ENCODE results near the gene MARCHF5. TPM values are rescaled to one million over a fixed set of nuclear protein-coding genes. Genes with fewer than 3 reads are reported as not detected.
"Not testable (repeated sequence)": the region's sequence is repeated elsewhere in the genome, so short reads cannot be mapped to it uniquely, and the experiment has no call there.

MARCHF5 gene
- total RNA-seq, 1 donor from 2014 or later: 32.2 TPM

DNA sequence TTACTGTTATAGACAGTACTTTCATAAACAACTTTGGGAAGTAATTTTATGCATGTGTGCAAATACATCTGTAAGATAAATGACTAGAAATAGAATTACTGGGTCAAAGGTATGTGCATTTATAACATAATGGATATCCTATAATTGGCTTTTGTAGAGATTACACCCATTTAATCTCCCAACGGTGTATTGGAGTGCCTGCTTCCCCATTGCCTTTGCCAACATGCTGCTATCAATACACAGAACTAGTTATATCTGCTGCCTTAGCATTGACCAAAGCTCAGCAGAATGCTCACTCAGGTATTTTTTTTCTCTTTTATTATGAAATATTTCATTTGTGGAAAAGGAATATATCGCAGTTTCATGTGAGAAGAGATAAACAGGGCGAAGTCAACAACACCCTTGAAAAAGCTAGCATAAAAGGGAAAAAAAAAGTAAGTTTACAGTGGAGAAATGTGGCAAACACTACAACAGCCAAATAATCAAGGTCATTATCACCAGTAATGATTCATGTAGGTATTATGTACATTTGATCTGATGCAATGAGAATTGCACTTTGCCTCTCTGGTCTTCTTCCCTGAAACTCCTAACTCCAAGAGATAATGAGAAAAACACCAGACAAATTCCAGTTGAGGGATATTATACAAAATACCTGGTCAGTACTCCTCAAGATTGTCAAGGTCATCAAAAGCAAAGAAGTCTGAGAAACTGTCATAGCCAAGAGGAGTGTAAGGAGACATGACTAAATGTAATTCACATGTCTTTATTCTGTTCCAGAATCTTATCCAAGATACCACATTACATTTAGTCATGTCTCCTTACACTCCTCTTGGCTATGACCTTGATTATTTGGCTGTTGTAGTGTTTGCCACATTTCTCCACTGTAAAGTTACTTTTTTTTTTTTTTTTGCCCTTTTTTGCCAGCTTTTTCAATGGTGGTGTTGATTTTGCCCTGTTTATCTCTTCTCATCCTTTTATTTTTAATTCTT is 36.8 kb downstream of the MARCHF5 start:
- Histone ChIP-seq H3K36me3 (no peaks in the 10 kb centered on the region), H3K4me3 (no peak overlapping the region), H3K9me3 (replicated peaks) (no peaks in the 10 kb centered on the region), H3K4me1 (peaks cover 26% of the 10 kb centered on the region), H3K27ac (replicated peaks) (no peak overlapping the region), H3K27me3 (ENCODE audit: low read depth) (no peaks in the 10 kb centered on the region)
- intact Hi-C loops (cut with micrococcal nuclease): no loop called here
- DNase-seq: no peak
- TF ChIP-seq CTCF (IDR thresholded peaks at IDR 0.05; ENCODE audit: borderline replicate concordance): no peak

DNA sequence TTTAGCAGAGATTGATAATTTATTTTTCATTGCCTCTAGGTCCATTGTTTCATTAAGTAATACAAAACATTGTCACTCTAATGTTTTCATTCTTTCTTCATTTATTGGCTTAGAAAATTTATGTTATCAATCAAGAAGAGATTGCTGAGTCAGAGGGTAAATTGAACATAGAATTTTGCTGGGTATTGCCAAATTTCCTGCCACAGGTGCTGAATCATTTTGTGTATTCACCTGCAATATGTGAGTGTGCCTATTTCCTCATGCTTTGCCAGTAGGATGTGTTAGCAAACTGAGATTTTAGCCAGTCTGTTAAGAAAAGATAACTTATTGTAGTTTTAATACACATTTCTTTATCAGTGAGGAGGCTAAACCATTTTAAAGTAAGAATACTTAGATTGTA is 38.0 kb downstream of the MARCHF5 start:
- Histone ChIP-seq H3K27ac (replicated peaks) (no peak overlapping the region), H3K9me3 (replicated peaks) (no peaks in the 10 kb centered on the region), H3K4me3 (no peak overlapping the region), H3K4me1 (peaks cover 35% of the 10 kb centered on the region), H3K27me3 (ENCODE audit: low read depth) (no peaks in the 10 kb centered on the region), H3K36me3 (no peaks in the 10 kb centered on the region)
- no peak for TF ChIP-seq CTCF (IDR thresholded peaks at IDR 0.05; ENCODE audit: borderline replicate concordance)
- no peak for DNase-seq
- intact Hi-C loops (cut with micrococcal nuclease): no loop called here

- intact Hi-C loops (cut with micrococcal nuclease); DNase-seq; H3K4me3 ChIP-seq; H3K9me3 ChIP-seq (replicated peaks); H3K36me3 ChIP-seq; H3K27me3 ChIP-seq (ENCODE audit: low read depth); H3K27ac ChIP-seq (replicated peaks): not testable (repeated sequence)
- peaks cover 41% of the 10 kb centered on the region for H3K4me1 ChIP-seq
Measured at GRCh38 chr10:92329927-92330326, 39.0 kb downstream of the MARCHF5 start.

GRCh38 chr10:92342796-92343195 is 51.8 kb downstream of the MARCHF5 start:
- Histone ChIP-seq H3K27ac (replicated peaks) (no peak overlapping the region), H3K4me1 (peaks cover 12% of the 10 kb centered on the region), H3K36me3 (peaks cover 28% of the 10 kb centered on the region), H3K27me3 (ENCODE audit: low read depth) (no peaks in the 10 kb centered on the region), H3K4me3 (no peak overlapping the region), H3K9me3 (replicated peaks) (no peaks in the 10 kb centered on the region)
- intact Hi-C loops (cut with micrococcal nuclease): no loop called here
- no peak for TF ChIP-seq CTCF (IDR thresholded peaks at IDR 0.05; ENCODE audit: borderline replicate concordance)
- no peak for DNase-seq

DNA sequence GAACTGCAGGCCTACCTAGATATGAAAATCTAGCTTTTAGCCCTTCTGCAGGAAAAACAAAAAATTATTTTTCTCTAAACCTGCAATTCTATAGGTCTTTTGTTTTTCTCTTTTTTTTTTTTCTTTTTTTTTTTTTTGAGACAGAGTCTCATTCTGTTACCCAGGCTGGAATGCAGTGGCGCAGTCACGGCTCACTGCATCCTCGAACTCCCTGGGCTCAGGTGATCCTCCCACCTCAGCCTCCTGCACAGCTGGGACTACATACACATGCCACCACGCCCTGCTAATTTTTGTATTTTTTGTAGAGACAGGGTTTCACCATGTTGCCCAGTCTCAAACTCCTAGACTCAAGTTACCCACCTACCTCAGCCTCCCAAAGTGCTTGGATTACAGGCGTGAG is 54.6 kb downstream of the MARCHF5 start:
- H3K9me3 ChIP-seq (replicated peaks); H3K27ac ChIP-seq (replicated peaks); H3K27me3 ChIP-seq (ENCODE audit: low read depth); H3K4me3 ChIP-seq; DNase-seq; intact Hi-C loops (cut with micrococcal nuclease): not testable (repeated sequence)
- Histone ChIP-seq H3K36me3 (peaks cover 48% of the 10 kb centered on the region), H3K4me1 (peaks cover 12% of the 10 kb centered on the region)

DNA sequence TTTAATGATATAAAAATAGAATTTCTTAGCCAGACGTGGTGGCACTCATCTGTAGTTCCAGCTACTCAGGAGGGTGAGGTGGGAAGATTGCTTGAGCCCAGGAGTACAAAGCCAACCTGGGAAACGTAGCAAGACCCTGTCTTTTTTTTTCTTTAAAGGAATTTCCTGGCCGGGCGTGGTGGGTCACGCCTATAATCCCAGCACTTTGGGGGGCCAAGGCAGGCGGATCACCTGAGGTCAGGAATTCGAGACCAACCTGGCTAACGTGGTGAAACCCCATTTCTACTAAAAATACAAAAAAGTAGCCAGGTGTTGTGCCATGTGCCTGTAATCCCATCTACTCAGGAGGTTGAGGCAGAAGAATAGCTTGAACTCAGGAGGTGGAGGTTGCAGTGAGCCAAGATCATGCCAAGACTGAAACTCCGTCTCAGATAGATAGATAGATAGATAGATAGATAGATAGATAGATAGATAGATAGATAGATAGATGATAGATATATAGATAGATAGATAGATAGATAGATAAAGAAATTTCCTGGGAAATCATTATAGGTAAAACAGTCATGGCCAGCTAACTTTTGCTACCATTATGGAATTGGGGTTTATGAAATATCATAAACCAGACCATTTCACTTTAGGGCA is 56.2 kb downstream of the MARCHF5 start:
- Histone ChIP-seq H3K4me1 (peaks cover 12% of the 10 kb centered on the region), H3K36me3 (peaks cover 48% of the 10 kb centered on the region)
- DNase-seq; H3K27ac ChIP-seq (replicated peaks); H3K4me3 ChIP-seq; intact Hi-C loops (cut with micrococcal nuclease); H3K9me3 ChIP-seq (replicated peaks); H3K27me3 ChIP-seq (ENCODE audit: low read depth): not testable (repeated sequence)

GRCh38 chr10:92350411-92350810 is 59.4 kb downstream of the MARCHF5 start:
- H3K4me3 ChIP-seq: no peak overlapping the region
- intact Hi-C loops (cut with micrococcal nuclease): no loop called here
- peaks cover 2% of the 10 kb centered on the region for H3K4me1 ChIP-seq
- TF ChIP-seq CTCF (IDR thresholded peaks at IDR 0.05; ENCODE audit: borderline replicate concordance): no peak
- H3K27ac ChIP-seq (replicated peaks): no peak overlapping the region
- no peaks in the 10 kb centered on the region for H3K27me3 ChIP-seq (ENCODE audit: low read depth)
- H3K9me3 ChIP-seq (replicated peaks): no peaks in the 10 kb centered on the region
- peaks cover 39% of the 10 kb centered on the region for H3K36me3 ChIP-seq
- no peak for DNase-seq
